IMR-90 (cell line): ENCODE data around the gene RADIL.

ENCODE experiments used
- BHLHE40 ChIP-seq: fragments of 150-350 bp; IDR thresholded peaks from 2 replicates; pipeline ENCODE4 v1.6.1; 2016; ENCODE audit warnings: mild to moderate bottlenecking, low read depth, low read length
- CTCF ChIP-seq: conservative IDR thresholded peaks from 2 replicates; pipeline ENCODE4 v1.5.1; 2012; ENCODE audit warnings: mild to moderate bottlenecking, low read depth, low read length, improper control_type of control experiment
- RAD21 ChIP-seq: IDR thresholded peaks from 2 replicates; pipeline ENCODE4 v1.6.1; 2012; ENCODE audit warnings: low read length, improper control_type of control experiment
- SMC3 ChIP-seq: fragments of 150-350 bp; IDR thresholded peaks from 2 replicates; pipeline ENCODE4 v1.6.1; 2016; ENCODE audit warnings: low read depth, mild to moderate bottlenecking, antibody characterized with exemption, low read length, moderate library complexity

GRCh38 chr7:4906682-4907081 lies 23.2 kb upstream of the RADIL start:
- TF ChIP-seq BHLHE40 (no peak), CTCF (no peak), RAD21 (no peak), SMC3 (no peak)
